Neural progenitor cell (in vitro differentiated cells): ENCODE results near the gene PCNX1. TPM values are rescaled to one million over a fixed set of nuclear protein-coding genes. Genes with fewer than 3 reads are reported as not detected.
"Not testable (repeated sequence)": the region's sequence is repeated elsewhere in the genome, so short reads cannot be mapped to it uniquely, and the experiment has no call there.

Experiments
- DNase-seq: peaks from one replicate; pipeline ENCODE4 v3.0.0-alpha.2; 2016; ENCODE audit warnings: low spot score
- H2AFZ ChIP-seq: fragments of 200-600 bp; sonication (generic); replicated peaks from 2 replicates; pipeline ENCODE4 v1.6.1; 2016; ENCODE audit warnings: antibody characterized with exemption
- H3F3A ChIP-seq: fragments of 200-600 bp; sonication (generic); 2 replicates; pipeline ENCODE4 v1.6.1; 2016; ENCODE audit warnings: antibody characterized with exemption, low read depth
- H3K27ac ChIP-seq: fragments of 200-600 bp; sonication (generic); 2 replicates; pipeline ENCODE4 v1.5.1; 2016; ENCODE audit warnings: mild to moderate bottlenecking
- H3K27me3 ChIP-seq: fragments of 200-600 bp; sonication (generic); 2 replicates; pipeline ENCODE4 v1.6.1; 2016; ENCODE audit warnings: mild to moderate bottlenecking, moderate library complexity
- H3K36me3 ChIP-seq: fragments of 200-600 bp; sonication (generic); 2 replicates; pipeline ENCODE4 v1.5.1; 2016
- H3K4me1 ChIP-seq: fragments of 200-600 bp; sonication (generic); 2 replicates; pipeline ENCODE4 v1.6.1; 2016; ENCODE audit warnings: mixed run types
- H3K4me2 ChIP-seq: fragments of 200-600 bp; sonication (generic); 2 replicates; pipeline ENCODE4 v1.6.1; 2016
- H3K4me3 ChIP-seq: fragments of 200-600 bp; sonication (generic); 2 replicates; pipeline ENCODE4 v1.5.1; 2016
- H3K79me2 ChIP-seq: fragments of 200-600 bp; sonication (generic); 2 replicates; pipeline ENCODE4 v1.6.1; 2016; ENCODE audit warnings: low read depth
- H3K9ac ChIP-seq: fragments of 200-600 bp; sonication (generic); 2 replicates; pipeline ENCODE4 v1.6.1; 2016
- H3K9me3 ChIP-seq: fragments of 200-600 bp; sonication (generic); 2 replicates; pipeline ENCODE4 v1.5.1; 2016; ENCODE audit warnings: low read depth
- H4K20me1 ChIP-seq: fragments of 200-600 bp; sonication (generic); 2 replicates; pipeline ENCODE4 v1.6.1; 2016; ENCODE audit warnings: low read depth
- H3K27ac Mint-ChIP-seq: 3 replicates; pipeline ENCODE4 v1.8.0; 2021; ENCODE audit warnings: mixed read lengths
- H3K27me3 Mint-ChIP-seq: 2 replicates; pipeline ENCODE4 v1.8.0; 2022; ENCODE audit warnings: low read depth, mild to moderate bottlenecking, inconsistent platforms, moderate library complexity, mixed read lengths; ENCODE audit not compliant: insufficient read depth
- H3K36me3 Mint-ChIP-seq: 3 replicates; pipeline ENCODE4 v1.8.0; 2021; ENCODE audit warnings: mixed read lengths
- H3K4me1 Mint-ChIP-seq: 3 replicates; pipeline ENCODE4 v1.8.0; 2021; ENCODE audit warnings: mixed read lengths
- H3K4me3 Mint-ChIP-seq: 3 replicates; pipeline ENCODE4 v1.8.0; 2021; ENCODE audit warnings: mild to moderate bottlenecking, moderate library complexity, mixed read lengths
- H3K9me3 Mint-ChIP-seq: 3 replicates; pipeline ENCODE4 v1.8.0; 2020; ENCODE audit warnings: mixed read lengths
- CTCF ChIP-seq: fragments of 200-600 bp; sonication (generic); IDR thresholded peaks from 2 replicates; pipeline ENCODE4 v1.5.1; 2017; ENCODE audit warnings: antibody characterized with exemption, mild to moderate bottlenecking
- EZH2 ChIP-seq: fragments of 200-600 bp; sonication (generic); IDR thresholded peaks from 2 replicates; pipeline ENCODE4 v1.6.1; 2017; ENCODE audit warnings: antibody characterized with exemption, mild to moderate bottlenecking, moderate library complexity
- EZH2phosphoT487 ChIP-seq: fragments of 200-600 bp; sonication (generic); IDR thresholded peaks from 2 replicates; pipeline ENCODE4 v1.6.1; 2017; ENCODE audit warnings: antibody characterized with exemption
- total RNA-seq: library from RNA; depleted of rRNA; stranded (reverse); fragments of >200 nt; gene quantifications from 2 replicates; pipeline ENCODE4 v1.2.3, GENCODE V29; 2015; ENCODE audit warnings: low replicate concordance

The PCNX1 gene
- total RNA-seq, 1 donor from 2014 or later = 48.6 TPM

GRCh38 chr14:70871001-70871400 is 36.3 kb upstream of the PCNX1 start:
- no peaks in the 10 kb centered on the region for H3K79me2 ChIP-seq
- no peak overlapping the region for H3K4me3 ChIP-seq
- H3K27ac ChIP-seq = no peak overlapping the region
- Mint-ChIP-seq H3K36me3 (no peaks in the 10 kb centered on the region), H3K4me1 (no peaks in the 10 kb centered on the region), H3K9me3 (peaks cover 17% of the 10 kb centered on the region), H3K27ac (no peak overlapping the region), H3K4me3 (no peak overlapping the region), H3K27me3 (peaks cover 2% of the 10 kb centered on the region)
- H3F3A ChIP-seq = no peaks in the 10 kb centered on the region
- H3K4me2 ChIP-seq = no peak overlapping the region
- H2AFZ ChIP-seq = no peak overlapping the region
- no peaks in the 10 kb centered on the region for H3K4me1 ChIP-seq
- H3K36me3 ChIP-seq = peaks cover 4% of the 10 kb centered on the region
- DNase-seq = no peak
- no peaks in the 10 kb centered on the region for H4K20me1 ChIP-seq
- H3K9me3 ChIP-seq = peaks cover 19% of the 10 kb centered on the region
- TF ChIP-seq EZH2 (no peak), EZH2phosphoT487 (no peak)
- H3K9ac ChIP-seq = no peak overlapping the region
- H3K27me3 ChIP-seq = no peaks in the 10 kb centered on the region

- Histone ChIP-seq H2AFZ (no peak overlapping the region), H3K9me3 (peaks cover 13% of the 10 kb centered on the region), H3K27ac (no peak overlapping the region), H3K79me2 (no peaks in the 10 kb centered on the region), H4K20me1 (no peaks in the 10 kb centered on the region), H3K4me2 (no peak overlapping the region), H3K27me3 (no peaks in the 10 kb centered on the region), H3K4me3 (no peak overlapping the region), H3F3A (no peaks in the 10 kb centered on the region), H3K36me3 (peaks cover 4% of the 10 kb centered on the region), H3K4me1 (no peaks in the 10 kb centered on the region), H3K9ac (no peak overlapping the region)
- Mint-ChIP-seq H3K27ac (no peak overlapping the region), H3K27me3 (peaks cover 2% of the 10 kb centered on the region), H3K36me3 (no peaks in the 10 kb centered on the region), H3K4me3 (no peak overlapping the region), H3K9me3 (peaks cover 14% of the 10 kb centered on the region), H3K4me1 (no peaks in the 10 kb centered on the region)
- TF ChIP-seq CTCF = no peak
- DNase-seq = no peak
Observed at GRCh38 chr14:70871863-70872677, 35.2 kb upstream of the PCNX1 start.

DNA sequence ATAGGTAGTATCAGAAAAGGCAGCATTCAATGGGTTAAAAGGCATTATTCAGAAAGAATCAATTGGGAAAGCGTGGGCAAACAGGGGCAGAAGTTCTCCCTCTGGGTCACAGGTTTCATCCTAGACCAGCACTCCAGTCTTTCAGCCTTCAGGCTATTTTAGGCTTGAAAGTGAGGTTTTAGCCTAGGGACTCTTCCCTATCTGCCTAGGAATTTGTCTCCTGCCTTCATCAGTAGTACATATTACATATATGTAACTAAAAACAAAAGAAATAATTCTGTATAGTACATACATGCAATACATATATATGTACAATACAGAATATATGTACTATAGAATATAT is 34.6 kb upstream of the PCNX1 start:
- H3K4me3 ChIP-seq = no peak overlapping the region
- no peak overlapping the region for H3K4me3 Mint-ChIP-seq
- H3K79me2 ChIP-seq = no peaks in the 10 kb centered on the region
- no peaks in the 10 kb centered on the region for H3F3A ChIP-seq
- no peaks in the 10 kb centered on the region for H3K27me3 ChIP-seq
- no peak for DNase-seq
- no peaks in the 10 kb centered on the region for H3K4me1 ChIP-seq
- H3K36me3 ChIP-seq = peaks cover 3% of the 10 kb centered on the region
- H3K27ac Mint-ChIP-seq = no peak overlapping the region
- no peak overlapping the region for H3K4me2 ChIP-seq
- no peak overlapping the region for H3K27ac ChIP-seq
- peaks cover 12% of the 10 kb centered on the region for H3K9me3 Mint-ChIP-seq
- no peaks in the 10 kb centered on the region for H4K20me1 ChIP-seq
- H3K9ac ChIP-seq = no peak overlapping the region
- TF ChIP-seq CTCF = no peak
- no peak for TF ChIP-seq EZH2phosphoT487
- no peak for TF ChIP-seq EZH2
- H3K9me3 ChIP-seq = peaks cover 8% of the 10 kb centered on the region
- H3K36me3 Mint-ChIP-seq = no peaks in the 10 kb centered on the region
- H2AFZ ChIP-seq = no peak overlapping the region
- H3K27me3 Mint-ChIP-seq = peaks cover 2% of the 10 kb centered on the region
- no peaks in the 10 kb centered on the region for H3K4me1 Mint-ChIP-seq

- no peaks in the 10 kb centered on the region for H3K36me3 Mint-ChIP-seq
- Histone ChIP-seq H3F3A (no peaks in the 10 kb centered on the region), H3K9ac (no peak overlapping the region), H3K27me3 (no peaks in the 10 kb centered on the region), H3K4me2 (no peak overlapping the region), H3K9me3 (no peaks in the 10 kb centered on the region), H4K20me1 (no peaks in the 10 kb centered on the region), H3K4me1 (no peaks in the 10 kb centered on the region), H3K27ac (no peak overlapping the region), H3K4me3 (no peak overlapping the region), H3K79me2 (no peaks in the 10 kb centered on the region), H3K36me3 (no peaks in the 10 kb centered on the region), H2AFZ (no peak overlapping the region)
- no peak overlapping the region for H3K27ac Mint-ChIP-seq
- DNase-seq = no peak
- H3K4me3 Mint-ChIP-seq = no peak overlapping the region
- no peaks in the 10 kb centered on the region for H3K4me1 Mint-ChIP-seq
- H3K9me3 Mint-ChIP-seq = peaks cover 10% of the 10 kb centered on the region
- peaks cover 2% of the 10 kb centered on the region for H3K27me3 Mint-ChIP-seq
- no peak for TF ChIP-seq EZH2
- TF ChIP-seq CTCF = no peak
- no peak for TF ChIP-seq EZH2phosphoT487
Observed at GRCh38 chr14:70873627-70874026, 33.6 kb upstream of the PCNX1 start.

GRCh38 chr14:70875811-70876460 is 31.3 kb upstream of the PCNX1 start:
- not testable (repeated sequence) for H3K27me3 ChIP-seq, H3K4me1 Mint-ChIP-seq, H3K4me3 Mint-ChIP-seq

More at GRCh38 chr14:70875811-70876460, 31.3 kb upstream of the PCNX1 start:
- not testable (repeated sequence) for H4K20me1 ChIP-seq, H3K9ac ChIP-seq, H3K4me3 ChIP-seq, H3K36me3 ChIP-seq, H3K36me3 Mint-ChIP-seq, H3F3A ChIP-seq, H3K79me2 ChIP-seq, DNase-seq, H3K27me3 Mint-ChIP-seq, H3K27ac Mint-ChIP-seq, H2AFZ ChIP-seq, H3K9me3 ChIP-seq, H3K4me1 ChIP-seq, H3K9me3 Mint-ChIP-seq, H3K4me2 ChIP-seq, H3K27ac ChIP-seq
